Mesendoderm (in vitro differentiated cells): Measurements from ENCODE around the gene PLSCR3.

Source experiments
- DNase-seq: peaks from one replicate; pipeline ENCODE4 v3.0.0; 2013
- H2AK5ac ChIP-seq: 2 replicates; pipeline ENCODE4 v1.6.1; 2013; ENCODE audit warnings: low read length, inconsistent platforms
- H2BK120ac ChIP-seq: 2 replicates; pipeline ENCODE4 v1.6.1; 2013; ENCODE audit warnings: low read depth, mild to moderate bottlenecking, low read length, moderate library complexity, mixed read lengths
- H2BK15ac ChIP-seq: replicated peaks from 2 replicates; pipeline ENCODE4 v1.6.1; 2013; ENCODE audit warnings: low read depth, mild to moderate bottlenecking, moderate library complexity
- H2BK5ac ChIP-seq: 2 replicates; pipeline ENCODE4 v1.6.1; 2013; ENCODE audit warnings: low read length, inconsistent platforms
- H3K18ac ChIP-seq: 2 replicates; pipeline ENCODE4 v1.6.1; 2013; ENCODE audit warnings: mild to moderate bottlenecking, low read length, mixed read lengths
- H3K23ac ChIP-seq: one replicate; pipeline ENCODE4 v1.6.1; 2013; ENCODE audit warnings: low read length
- H3K27ac ChIP-seq: 2 replicates; pipeline ENCODE4 v1.5.1; 2013; ENCODE audit warnings: low read depth, mild to moderate bottlenecking, inconsistent platforms, low read length, moderate library complexity
- H3K27me3 ChIP-seq: 2 replicates; pipeline ENCODE4 v1.6.1; 2013; ENCODE audit warnings: low read length, control low read depth, mild to moderate bottlenecking, inconsistent platforms; ENCODE audit not compliant: insufficient read depth, poor library complexity
- H3K36me3 ChIP-seq: 2 replicates; pipeline ENCODE4 v1.6.1; 2013; ENCODE audit warnings: low read length, inconsistent platforms; ENCODE audit not compliant: control insufficient read depth, insufficient read depth
- H3K4ac ChIP-seq: one replicate; pipeline ENCODE4 v1.6.1; 2013; ENCODE audit warnings: low read depth, mild to moderate bottlenecking, low read length, moderate library complexity
- H3K4me1 ChIP-seq: 2 replicates; pipeline ENCODE4 v1.6.1; 2013; ENCODE audit warnings: low read depth, low read length, inconsistent platforms; ENCODE audit not compliant: control insufficient read depth
- H3K4me2 ChIP-seq: 2 replicates; pipeline ENCODE4 v1.6.1; 2013; ENCODE audit warnings: low read length
- H3K4me3 ChIP-seq: 2 replicates; pipeline ENCODE4 v1.5.1; 2013; ENCODE audit warnings: mild to moderate bottlenecking, low read length
- H3K56ac ChIP-seq: one replicate; pipeline ENCODE4 v1.6.1; 2013; ENCODE audit warnings: low read length
- H3K79me1 ChIP-seq: 2 replicates; pipeline ENCODE4 v1.6.1; 2013; ENCODE audit warnings: low read length, inconsistent platforms
- H3K79me2 ChIP-seq: 2 replicates; pipeline ENCODE4 v1.6.1; 2013; ENCODE audit warnings: mild to moderate bottlenecking, low read length; ENCODE audit not compliant: control insufficient read depth, insufficient read depth
- H3K9ac ChIP-seq: 2 replicates; pipeline ENCODE4 v1.6.1; 2013; ENCODE audit warnings: low read length, inconsistent platforms
- H4K5ac ChIP-seq: one replicate; pipeline ENCODE4 v1.6.1; 2013; ENCODE audit warnings: low read length
- H4K8ac ChIP-seq: one replicate; pipeline ENCODE4 v1.6.1; 2013; ENCODE audit warnings: low read depth, mild to moderate bottlenecking, control low read depth, low read length, moderate library complexity
- WGBS: extraction: QIAGEN DNeasy Blood & Tissue Kit; methylation state at CpG from one replicate; pipeline ENCODE4 v1.1.7; 2013; ENCODE audit warnings: low lambda C conversion rate, missing lambda C conversion rate; ENCODE audit not compliant: insufficient coverage; ENCODE audit errors: extremely low coverage; 5-methylcytosine and 5-hydroxymethylcytosine counted together

Gene PLSCR3

GRCh38 chr17:7410634-7411426 lies 16.5 kb upstream of the PLSCR3 start:
- Histone ChIP-seq H3K36me3 (no peaks in the 10 kb centered on the region), H3K4ac (no peak overlapping the region), H4K8ac (no peak overlapping the region), H3K4me3 (no peak overlapping the region), H4K5ac (no peak overlapping the region), H2BK5ac (no peak overlapping the region), H3K23ac (no peak overlapping the region), H2BK120ac (no peak overlapping the region), H3K27me3 (no peaks in the 10 kb centered on the region), H3K79me1 (no peaks in the 10 kb centered on the region), H3K9ac (no peak overlapping the region), H3K18ac (no peak overlapping the region), H3K56ac (no peak overlapping the region), H3K27ac (no peak overlapping the region), H2BK15ac (no peak overlapping the region), H2AK5ac (no peak overlapping the region), H3K79me2 (no peaks in the 10 kb centered on the region), H3K4me1 (peaks cover 7% of the 10 kb centered on the region), H3K4me2 (no peak overlapping the region)
- DNase-seq, result no peak
- WGBS, result no CpG with 5 or more reads among the region's 25 CpGs

GRCh38 chr17:7409716-7410115 lies 15.4 kb upstream of the PLSCR3 start:
- no CpG with 5 or more reads among the region's 6 CpGs for WGBS
- H3K36me3 ChIP-seq, result no peaks in the 10 kb centered on the region

GRCh38 chr17:7408863-7409262 lies 14.5 kb upstream of the PLSCR3 start:
- H3K4me1 ChIP-seq, result peaks cover 7% of the 10 kb centered on the region
- DNase-seq, result no peak
- no peak overlapping the region for H2BK15ac ChIP-seq

More at GRCh38 chr17:7409716-7410115, 15.4 kb upstream of the PLSCR3 start:
- Histone ChIP-seq H3K4ac (no peak overlapping the region), H3K27me3 (no peaks in the 10 kb centered on the region), H2BK5ac (no peak overlapping the region), H3K4me2 (no peak overlapping the region), H2BK120ac (no peak overlapping the region), H3K4me3 (no peak overlapping the region), H4K5ac (no peak overlapping the region), H3K23ac (no peak overlapping the region), H3K79me1 (no peaks in the 10 kb centered on the region), H2AK5ac (no peak overlapping the region), H3K79me2 (no peaks in the 10 kb centered on the region), H3K56ac (no peak overlapping the region), H3K9ac (no peak overlapping the region), H2BK15ac (no peak overlapping the region), H3K27ac (no peak overlapping the region), H4K8ac (no peak overlapping the region), H3K18ac (no peak overlapping the region), H3K4me1 (peaks cover 7% of the 10 kb centered on the region)
- DNase-seq, result no peak

GRCh38 chr17:7408252-7408727 lies 14.0 kb upstream of the PLSCR3 start:
- no peak overlapping the region for H3K27ac ChIP-seq
- DNase-seq, result no peak
- H3K4ac ChIP-seq, result no peak overlapping the region
- H2BK5ac ChIP-seq, result no peak overlapping the region
- H3K9ac ChIP-seq, result peak overlapping the region; percentile 63
- no peak overlapping the region for H2BK15ac ChIP-seq
- no peak overlapping the region for H2AK5ac ChIP-seq
- no peak overlapping the region for H4K5ac ChIP-seq
- no peaks in the 10 kb centered on the region for H3K36me3 ChIP-seq
- H3K4me1 ChIP-seq, result peaks cover 7% of the 10 kb centered on the region
- peak overlapping the region; percentile 88 for H3K56ac ChIP-seq
- WGBS, result no CpG with 5 or more reads among the region's 58 CpGs
- peak overlapping the region; percentile 55 for H3K4me2 ChIP-seq
- H2BK120ac ChIP-seq, result no peak overlapping the region
- H3K4me3 ChIP-seq, result no peak overlapping the region
- no peaks in the 10 kb centered on the region for H3K79me2 ChIP-seq
- peak overlapping the region; percentile 57 for H3K18ac ChIP-seq
- H3K27me3 ChIP-seq, result no peaks in the 10 kb centered on the region
- no peaks in the 10 kb centered on the region for H3K79me1 ChIP-seq
- peak overlapping the region; percentile 80 for H3K23ac ChIP-seq
- H4K8ac ChIP-seq, result no peak overlapping the region

More at GRCh38 chr17:7408863-7409262, 14.5 kb upstream of the PLSCR3 start:
- Histone ChIP-seq H4K5ac (no peak overlapping the region), H3K4me2 (no peak overlapping the region), H3K36me3 (no peaks in the 10 kb centered on the region), H3K27me3 (no peaks in the 10 kb centered on the region), H2AK5ac (no peak overlapping the region), H2BK120ac (no peak overlapping the region), H3K4me3 (no peak overlapping the region), H3K9ac (peak overlapping the region; percentile 63), H3K27ac (no peak overlapping the region), H3K18ac (no peak overlapping the region), H3K79me1 (no peaks in the 10 kb centered on the region), H3K56ac (peak overlapping the region; percentile 88), H3K23ac (peak overlapping the region; percentile 80), H4K8ac (no peak overlapping the region), H3K79me2 (no peaks in the 10 kb centered on the region), H2BK5ac (no peak overlapping the region), H3K4ac (no peak overlapping the region)
- no CpG with 5 or more reads among the region's 6 CpGs for WGBS

- H3K4me3 ChIP-seq, result no peak within 1 kb of the TSS
Measured at GRCh38 chr17:7407485-7408251, 13.3 kb upstream of the PLSCR3 start, which contains the start of gene NLGN2. TSS of gene NLGN2 (plus strand) at chr17:7407845. CDS start at chr17:7408256, 411 bp downstream.

More at GRCh38 chr17:7407485-7408251, 13.3 kb upstream of the PLSCR3 start, which contains the start of gene NLGN2:
- Histone ChIP-seq H3K79me1 (no peaks in the 10 kb centered on the region), H3K36me3 (no peaks in the 10 kb centered on the region), H2BK15ac (no peak within 1 kb of the TSS), H2BK5ac (no peak within 1 kb of the TSS), H3K27ac (no peak within 1 kb of the TSS), H4K8ac (no peak within 1 kb of the TSS), H3K18ac (peak within 1 kb of the TSS; percentile 57), H2AK5ac (no peak within 1 kb of the TSS), H3K4me2 (peak within 1 kb of the TSS; percentile 55), H3K4ac (no peak within 1 kb of the TSS), H3K56ac (peak within 1 kb of the TSS; percentile 88), H4K5ac (no peak within 1 kb of the TSS), H2BK120ac (no peak within 1 kb of the TSS), H3K79me2 (no peaks in the 10 kb centered on the region), H3K4me1 (peaks cover 9% of the 10 kb centered on the region), H3K9ac (peak within 1 kb of the TSS; percentile 63), H3K23ac (peak within 1 kb of the TSS; percentile 80), H3K27me3 (no peaks in the 10 kb centered on the region)
- no CpG with 5 or more reads among the region's 12 CpGs for WGBS
- no peak for DNase-seq
